ENCODE data around the gene PTTG2.

PTTG2 gene

GRCh38 chr4:38009949-38010348 is 49.8 kb downstream of the PTTG2 start:
- no peak for DNase-seq (ENCODE audit: low spot score)
